Measurements from ENCODE around the gene ZNF502.
"Not testable (repeated sequence)": the region's sequence is repeated elsewhere in the genome, so short reads cannot be mapped to it uniquely, and the experiment has no call there.

ZNF502 gene

GRCh38 chr3:44712455-44713075 lies at the start of gene ZNF502:
TSS of gene ZNF502 (plus strand) at chr3:44712660. CDS start at chr3:44720262, 7,602 bp downstream.
- DNase-seq (ENCODE audit: low read depth), result peak; percentile 91

- DNase-seq (ENCODE audit: low read depth), result no peak
Measured at GRCh38 chr3:44665173-44665572, 47.3 kb upstream of the ZNF502 start.

DNA sequence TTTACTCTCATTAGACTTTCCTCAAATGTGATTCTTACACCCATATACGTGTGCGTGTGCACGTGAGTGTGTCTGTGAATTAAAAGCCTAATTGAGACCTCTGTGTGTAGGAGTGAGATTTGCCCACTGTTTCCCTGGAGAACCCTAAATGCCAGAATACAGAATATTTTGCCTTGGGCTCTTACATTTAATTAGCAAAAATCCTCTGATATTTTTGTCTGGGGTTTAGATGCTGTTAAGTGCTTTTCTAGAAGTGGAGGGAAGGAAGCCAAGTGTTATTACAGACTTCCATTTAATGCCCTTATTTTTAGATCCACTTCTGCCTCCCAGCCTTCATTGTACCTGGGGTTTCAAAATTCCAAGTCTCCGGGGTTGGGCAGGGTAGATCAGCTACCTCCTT lies 46.1 kb upstream of the ZNF502 start:
- DNase-seq (ENCODE audit: low read depth), result no peak

DNA sequence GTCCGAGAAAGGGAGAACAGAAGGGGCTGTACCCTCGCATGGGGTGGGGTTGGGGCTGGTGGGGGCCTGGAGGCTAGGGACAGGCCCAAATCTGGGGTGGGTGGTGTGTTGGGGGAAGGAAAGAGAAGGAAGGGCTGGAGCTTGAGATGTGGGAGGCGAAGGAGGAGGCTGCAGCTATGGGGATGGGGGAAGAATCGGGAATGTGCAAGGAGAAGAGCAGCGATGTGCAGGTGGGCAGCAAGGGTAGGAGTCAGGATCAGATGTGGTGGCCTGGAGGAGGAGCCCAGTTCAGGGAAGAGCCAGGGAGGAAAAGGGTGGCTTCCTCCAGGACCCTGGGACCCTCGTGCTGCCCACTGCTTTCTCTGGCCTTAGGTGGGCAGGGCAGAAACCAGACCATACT lies 42.7 kb upstream of the ZNF502 start:
- DNase-seq (ENCODE audit: low read depth), result no peak

DNA sequence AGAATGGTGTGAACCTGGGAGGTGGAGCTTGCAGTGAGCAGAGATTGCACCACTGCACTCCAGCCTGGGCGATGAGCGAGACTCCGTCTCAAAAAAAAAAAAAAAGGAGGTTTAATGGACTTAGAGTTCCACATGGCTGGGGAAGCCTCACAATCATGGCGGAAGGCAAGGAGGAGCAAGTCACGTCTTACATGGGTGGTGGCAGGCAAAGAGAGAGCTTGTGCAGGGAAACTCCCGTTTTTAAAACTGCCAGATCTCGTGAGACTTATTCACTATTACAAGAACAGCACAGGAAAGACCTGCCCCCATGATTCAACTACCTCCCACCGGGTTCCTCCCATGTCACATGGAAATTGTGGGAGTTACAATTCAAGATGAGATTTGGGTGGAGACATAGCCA lies 39.0 kb upstream of the ZNF502 start:
- DNase-seq (ENCODE audit: low read depth), result not testable (repeated sequence)

DNA sequence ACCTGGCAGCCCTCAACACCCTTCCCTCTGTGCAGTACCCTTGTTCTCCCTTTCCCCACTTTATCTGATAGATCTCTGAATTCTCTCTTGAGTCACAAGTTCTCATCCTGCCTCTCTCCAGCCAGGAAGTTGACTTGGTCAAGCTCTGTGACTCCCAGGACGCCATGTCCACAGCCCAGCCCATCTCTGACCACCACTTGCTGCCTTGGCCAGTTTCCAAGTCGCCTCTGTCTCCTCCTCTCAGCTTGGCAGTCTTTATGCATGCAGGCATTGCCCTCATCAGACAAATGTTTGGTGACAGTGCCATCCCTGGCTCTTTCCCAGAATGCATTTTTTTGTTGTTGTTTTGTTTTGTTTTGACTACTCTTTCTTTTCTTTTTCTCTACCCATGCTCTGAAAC lies 38.2 kb upstream of the ZNF502 start:
- no peak for DNase-seq (ENCODE audit: low read depth)

GRCh38 chr3:44678480-44679116 lies 33.9 kb upstream of the ZNF502 start:
- no peak for DNase-seq (ENCODE audit: low read depth)

GRCh38 chr3:44680921-44681455 lies 31.5 kb upstream of the ZNF502 start:
- no peak for DNase-seq (ENCODE audit: low read depth)

- peak; percentile 73 for DNase-seq (ENCODE audit: low read depth)
Measured at GRCh38 chr3:44682182-44682896, 30.1 kb upstream of the ZNF502 start.

DNA sequence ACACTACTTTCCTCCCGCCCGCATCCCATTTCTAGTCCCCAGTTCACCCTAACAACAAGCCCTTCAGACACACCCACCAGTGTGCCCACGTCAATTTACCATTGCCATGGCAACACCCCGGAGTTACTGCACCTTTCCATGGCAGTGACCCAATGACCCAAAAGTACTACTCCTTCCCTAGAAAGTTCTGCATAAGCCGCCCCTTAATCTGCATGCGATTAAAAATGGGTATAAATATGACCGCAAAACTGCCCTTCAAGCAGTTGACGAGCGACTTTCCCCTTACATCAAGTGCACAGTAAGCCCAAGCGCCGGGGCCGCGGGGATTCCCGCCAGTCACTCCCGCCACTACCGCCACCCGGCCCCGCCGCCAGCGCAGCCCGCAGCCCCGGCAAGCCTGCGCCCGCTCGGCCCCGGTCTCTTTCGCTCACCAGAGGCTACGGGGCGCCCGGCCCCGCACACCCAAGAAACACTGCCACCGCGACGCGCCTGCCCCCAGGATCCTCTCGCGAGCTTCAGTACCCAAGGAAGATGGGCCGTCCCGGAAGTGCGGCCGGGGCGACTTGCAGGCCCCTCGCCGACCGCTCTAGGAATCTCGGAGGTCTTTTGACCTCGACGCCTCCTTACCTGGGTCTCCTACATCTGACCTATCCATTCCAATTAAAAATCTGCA lies 27.2 kb upstream of the ZNF502 start:
- peak; percentile 89 for DNase-seq (ENCODE audit: low read depth)

DNA sequence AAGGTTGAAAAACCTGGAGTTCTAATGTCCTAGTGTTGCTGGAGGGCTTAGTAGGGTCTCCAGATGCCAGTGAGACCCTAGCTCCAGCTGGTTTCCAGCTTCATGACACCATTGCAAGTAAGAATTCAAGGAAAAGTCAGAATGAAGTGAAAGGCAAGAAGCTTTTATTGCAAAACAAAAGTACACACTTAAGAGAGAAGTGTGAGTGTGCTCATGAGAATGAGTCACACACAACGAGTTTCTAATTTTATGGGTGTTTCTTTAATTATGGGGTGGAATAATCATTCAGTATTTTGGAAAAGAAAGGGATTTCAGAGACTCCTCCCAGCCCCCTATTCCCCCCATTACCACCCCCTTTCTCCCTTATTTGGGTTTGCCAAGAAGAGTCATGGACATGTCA lies 24.6 kb upstream of the ZNF502 start:
- DNase-seq (ENCODE audit: low read depth), result no peak

GRCh38 chr3:44721231-44722102 lies 9.0 kb downstream of the ZNF502 start:
- DNase-seq (ENCODE audit: low read depth), result peak; percentile 49

DNA sequence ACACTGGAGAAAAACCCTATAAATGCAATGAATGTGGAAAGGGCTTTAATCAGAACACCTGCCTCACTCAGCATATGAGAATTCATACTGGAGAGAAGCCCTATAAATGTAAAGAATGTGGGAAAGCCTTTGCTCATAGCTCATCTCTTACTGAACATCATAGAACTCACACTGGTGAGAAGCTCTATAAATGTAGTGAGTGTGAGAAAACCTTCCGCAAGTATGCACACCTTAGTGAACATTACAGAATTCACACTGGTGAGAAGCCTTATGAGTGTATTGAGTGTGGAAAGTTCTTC lies 9.6 kb downstream of the ZNF502 start:
- DNase-seq (ENCODE audit: low read depth), result no peak

DNA sequence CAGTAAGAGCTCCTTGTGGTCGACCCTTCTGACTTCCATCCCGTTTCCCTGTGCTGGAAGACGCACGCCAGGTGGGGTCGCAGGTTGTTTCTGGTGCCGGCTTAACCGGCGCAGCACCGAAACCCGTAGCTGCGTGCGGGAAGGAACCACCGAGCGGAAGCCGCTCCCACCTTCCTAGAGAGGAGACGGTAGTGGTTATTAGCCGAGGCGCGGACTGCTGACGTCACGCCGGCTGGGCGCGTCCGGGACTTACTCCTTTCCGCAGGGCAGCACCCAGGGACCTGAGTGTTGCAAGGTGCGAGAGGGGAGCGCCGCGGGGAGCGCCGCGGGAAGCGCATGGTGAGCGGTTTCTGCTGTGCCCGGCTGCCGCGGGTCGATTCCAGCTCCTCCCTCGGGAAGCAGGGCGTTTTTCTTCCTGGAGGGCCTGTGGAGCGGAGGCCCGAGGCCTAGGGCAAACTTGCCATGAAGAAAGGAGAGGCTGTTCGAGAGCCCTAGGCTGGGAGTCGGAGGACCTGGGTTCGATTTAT lies 17.0 kb downstream of the ZNF502 start, which contains the start of gene ZNF501:
Gene ZNF501 (plus strand): TSS at position 252 of the 527 bp plus-strand sequence. CDS start 4,787 bp downstream, outside the sequence.
- DNase-seq (ENCODE audit: low read depth), result peak; percentile 95

DNA sequence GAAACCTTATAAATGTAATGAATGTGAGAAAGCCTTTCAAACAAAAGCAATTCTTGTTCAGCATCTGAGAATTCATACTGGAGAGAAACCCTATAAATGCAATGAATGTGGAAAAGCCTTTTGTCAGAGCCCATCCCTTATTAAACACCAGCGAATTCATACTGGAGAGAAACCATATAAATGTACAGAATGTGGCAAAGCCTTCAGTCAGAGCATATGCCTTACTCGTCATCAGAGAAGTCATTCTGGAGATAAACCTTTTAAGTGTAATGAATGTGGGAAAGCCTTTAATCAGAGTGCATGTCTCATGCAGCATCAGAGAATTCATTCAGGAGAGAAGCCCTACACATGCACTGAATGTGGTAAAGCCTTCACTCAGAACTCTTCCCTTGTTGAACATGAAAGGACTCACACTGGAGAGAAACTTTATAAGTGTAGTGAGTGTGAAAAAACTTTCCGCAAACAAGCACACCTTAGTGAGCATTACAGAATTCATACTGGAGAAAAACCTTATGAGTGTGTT lies 22.2 kb downstream of the ZNF502 start:
- no peak for DNase-seq (ENCODE audit: low read depth)

- DNase-seq (ENCODE audit: low read depth), result peak; percentile 1
Measured at GRCh38 chr3:44761101-44761423, 48.6 kb downstream of the ZNF502 start.

GRCh38 chr3:44761424-44762169 lies 49.1 kb downstream of the ZNF502 start, which contains the start of the genes KIAA1143 and KIF15:
TSS of gene KIAA1143 (minus strand) at chr3:44761619. CDS start at chr3:44761602, 17 bp downstream.
TSS of gene KIF15 (plus strand) at chr3:44761794. CDS start at chr3:44761866, 72 bp downstream.
- DNase-seq (ENCODE audit: low read depth), result peak; percentile 91

- DNase-seq (ENCODE audit: low read depth), result peak; percentile 17
Measured at GRCh38 chr3:44762170-44762677, 49.8 kb downstream of the ZNF502 start.

- no peak for DNase-seq (ENCODE audit: low read depth)
Measured at GRCh38 chr3:44762690-44763089, 50.2 kb downstream of the ZNF502 start.

DNA sequence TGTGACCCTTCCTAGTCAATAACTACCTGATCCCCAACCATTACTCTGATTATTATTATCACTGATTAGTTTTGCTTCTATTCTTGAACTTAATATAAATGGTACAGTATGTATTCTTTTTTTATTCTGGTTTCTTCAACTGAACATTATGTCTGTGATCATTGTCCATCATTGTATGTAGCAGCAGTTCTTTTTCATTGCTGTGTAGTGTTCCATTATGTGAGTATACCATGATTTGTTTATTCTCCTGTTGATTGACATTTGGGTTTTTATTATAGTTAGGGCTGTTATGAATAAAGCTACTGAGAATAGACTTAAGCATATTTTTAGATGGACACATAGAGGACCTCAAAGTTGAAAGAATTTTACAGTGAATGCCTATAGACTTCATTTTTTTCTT lies 51.8 kb downstream of the ZNF502 start:
- DNase-seq (ENCODE audit: low read depth), result no peak

Data from amniotic epithelial cell (primary cell).